OCI-LY7 (cell line): ENCODE data around the gene SBNO1. TPM values are rescaled to one million over a fixed set of nuclear protein-coding genes. Genes with fewer than 3 reads are reported as not detected.

Source experiments
- BruUV-seq: library from RNA; stranded (reverse); fragments of 400-500 nt; replicated peaks from 2 replicates; lab custom pipeline; 2021; lab: Mats Ljungman, UMichigan
- CTCF ChIA-PET: fragments of 300-600 bp; sonication (Branson Sonifier 250); formaldehyde crosslinking; loops from one replicate; lab custom pipeline; 2022; ENCODE audit warnings: antibody characterized with exemption; ENCODE audit not compliant: unreplicated experiment; lab: Charles Lee
- POLR2A ChIA-PET: fragments of 300-600 bp; sonication (Branson Sonifier 250); formaldehyde crosslinking; loops from one replicate; lab custom pipeline; 2022; ENCODE audit warnings: antibody characterized with exemption; lab: Charles Lee
- DNase-seq: peaks from one replicate; pipeline ENCODE4 v3.0.0-alpha.2; 2015; ENCODE audit warnings: low spot score
- H2AFZ ChIP-seq: fragments of 200-600 bp; sonication (generic), shearing (Covaris generic); 2 replicates; pipeline ENCODE4 v1.6.1; 2014; ENCODE audit warnings: mild to moderate bottlenecking, antibody characterized with exemption, low read length, moderate library complexity
- H3K27ac ChIP-seq: fragments of 200-600 bp; sonication (generic); 2 replicates; pipeline ENCODE4 v1.5.1; 2014; ENCODE audit warnings: mixed run types, low read depth, mild to moderate bottlenecking, moderate library complexity, low read length, inconsistent platforms; ENCODE audit not compliant: poor library complexity, severe bottlenecking
- H3K36me3 ChIP-seq: fragments of 200-600 bp; sonication (generic); 2 replicates; pipeline ENCODE4 v1.6.1; 2014; ENCODE audit warnings: mild to moderate bottlenecking, antibody characterized with exemption, low read length, moderate library complexity, mixed read lengths; ENCODE audit not compliant: insufficient read depth
- H3K4me1 ChIP-seq: fragments of 200-600 bp; sonication (generic); 2 replicates; pipeline ENCODE4 v1.5.1; 2014; ENCODE audit warnings: mild to moderate bottlenecking, low read length; ENCODE audit not compliant: insufficient read depth, poor library complexity, severe bottlenecking
- H3K4me2 ChIP-seq: fragments of 200-600 bp; sonication (generic); 2 replicates; pipeline ENCODE4 v1.6.1; 2014; ENCODE audit warnings: mild to moderate bottlenecking, low read length
- H3K4me3 ChIP-seq: fragments of 200-600 bp; sonication (generic); 2 replicates; pipeline ENCODE4 v1.5.1; 2014; ENCODE audit warnings: mild to moderate bottlenecking, low read depth, low read length; ENCODE audit not compliant: poor library complexity, severe bottlenecking
- H3K79me2 ChIP-seq: fragments of 200-600 bp; sonication (generic); 2 replicates; pipeline ENCODE4 v1.6.1; 2016; ENCODE audit warnings: low read depth, mild to moderate bottlenecking, low read length, moderate library complexity, mixed read lengths; ENCODE audit not compliant: insufficient read depth
- H3K9me2 ChIP-seq: fragments of 200-600 bp; sonication (generic); 2 replicates; pipeline ENCODE4 v1.6.1; 2016; ENCODE audit warnings: mild to moderate bottlenecking, low read length, mixed read lengths; ENCODE audit not compliant: insufficient read depth
- H3K9me3 ChIP-seq: fragments of 200-600 bp; sonication (generic); 2 replicates; pipeline ENCODE4 v1.6.1; 2014; ENCODE audit warnings: mild to moderate bottlenecking, mixed run types, low read length, mixed read lengths
- H4K20me1 ChIP-seq: fragments of 200-600 bp; sonication (generic); 2 replicates; pipeline ENCODE4 v1.6.1; 2014; ENCODE audit warnings: mild to moderate bottlenecking, antibody characterized with exemption, low read length, moderate library complexity, mixed read lengths; ENCODE audit not compliant: insufficient read depth
- EZH2phosphoT487 ChIP-seq: fragments of 200-600 bp; sonication (generic); IDR thresholded peaks from 2 replicates; pipeline ENCODE4 v1.6.1; 2018; ENCODE audit warnings: low read depth, borderline replicate concordance, mild to moderate bottlenecking, mixed run types, antibody characterized with exemption, low read length, moderate library complexity, mixed read lengths
- intact Hi-C: fragments of 100-400 bp; cut with micrococcal nuclease; formaldehyde crosslinking; loops from one replicate; pipeline ENCODE4 v1.10.0; 2022; ENCODE audit not compliant: unreplicated experiment
- total RNA-seq, 2 experiments: library from RNA; depleted of rRNA in 1 of 2; stranded (reverse); fragments of >200 nt in 1 of 2; shearing (Covaris generic) in 1 of 2; gene quantifications; 2 replicates each; pipeline ENCODE4 v1.2.3, GENCODE V29; 2014 to 2022
- TF ChIP-seq, protein P1 (sequence below): fragments of 200-600 bp; sonication (generic); conservative IDR thresholded peaks from 2 replicates; pipeline ENCODE4 v1.5.1; 2014; ENCODE audit warnings: mild to moderate bottlenecking, antibody characterized with exemption, low read length, moderate library complexity, mixed read lengths

SBNO1 gene
- total RNA-seq, 2 experiments from 2014 or later: 23.7 to 57.3 TPM

DNA sequence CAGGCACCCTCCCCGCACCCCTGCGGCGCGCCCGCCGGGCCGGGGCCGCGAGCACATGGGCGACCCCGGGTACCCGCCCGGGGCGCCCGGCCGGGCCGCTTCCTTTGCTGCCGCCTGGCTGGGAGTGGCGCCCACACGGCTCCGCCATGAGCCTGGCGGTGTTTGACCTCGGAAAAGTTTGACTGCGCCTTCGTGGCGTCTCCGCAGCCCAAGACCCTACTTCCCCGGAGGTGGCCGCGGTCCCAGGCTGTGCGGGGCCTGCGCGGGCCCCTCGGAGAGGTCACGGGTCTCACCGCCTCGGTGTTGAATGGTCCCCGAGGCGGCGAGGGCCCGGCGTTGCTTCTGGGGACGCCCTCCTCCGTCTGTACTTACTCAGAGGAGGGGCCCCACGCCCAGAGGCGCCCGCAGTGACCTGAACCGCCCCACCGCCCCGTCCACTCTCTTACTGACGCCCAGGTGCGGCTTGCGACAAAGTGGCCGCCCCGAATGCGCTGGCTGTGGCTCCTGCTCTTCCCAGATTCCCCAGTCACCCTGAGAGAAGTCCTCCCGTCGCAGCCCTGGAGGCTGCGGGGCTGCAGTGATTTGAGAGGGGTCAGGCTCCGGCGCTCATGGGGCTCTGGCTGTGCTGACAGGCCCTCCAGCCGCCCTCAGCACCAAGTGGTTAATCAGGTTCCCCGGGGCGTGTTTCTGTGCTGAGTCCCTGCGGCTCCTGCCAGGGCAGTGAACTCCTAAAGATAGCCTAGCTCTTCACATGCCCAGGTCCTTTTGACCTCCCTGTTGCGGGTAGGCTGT lies 25.1 kb upstream of the SBNO1 start:
- peak overlapping the region; percentile 49; the same call in 1 of the 2 replicates for H2AFZ ChIP-seq
- peak; percentile 43 for DNase-seq
- H3K79me2 ChIP-seq: peaks cover 46% of the 10 kb centered on the region
- peak overlapping the region; percentile 50 for H3K27ac ChIP-seq
- intact Hi-C loops: loop anchor here (1.0 to 5.0 kb wide), 4 partner anchors 24 to 193 kb away; partner anchors contain the start of genes SNRNP35 and TMED2
- H3K4me3 ChIP-seq: peak overlapping the region; percentile 90
- BruUV-seq: no TSS peak
- no peaks in the 10 kb centered on the region for H4K20me1 ChIP-seq
- H3K9me2 ChIP-seq: no peaks in the 10 kb centered on the region
- H3K36me3 ChIP-seq: peaks cover 52% of the 10 kb centered on the region
- H3K4me2 ChIP-seq: peak overlapping the region; percentile 79
- H3K9me3 ChIP-seq: no peaks in the 10 kb centered on the region
- ChIA-PET CTCF (interaction anchor here (0.5 kb wide), 1 partner anchor 13 kb away, joined by 5 read pairs; no protein-coding TSS in a partner anchor), POLR2A (no interaction called here)
- no peak for TF ChIP-seq EZH2phosphoT487
- TF ChIP-seq, protein P1, sequence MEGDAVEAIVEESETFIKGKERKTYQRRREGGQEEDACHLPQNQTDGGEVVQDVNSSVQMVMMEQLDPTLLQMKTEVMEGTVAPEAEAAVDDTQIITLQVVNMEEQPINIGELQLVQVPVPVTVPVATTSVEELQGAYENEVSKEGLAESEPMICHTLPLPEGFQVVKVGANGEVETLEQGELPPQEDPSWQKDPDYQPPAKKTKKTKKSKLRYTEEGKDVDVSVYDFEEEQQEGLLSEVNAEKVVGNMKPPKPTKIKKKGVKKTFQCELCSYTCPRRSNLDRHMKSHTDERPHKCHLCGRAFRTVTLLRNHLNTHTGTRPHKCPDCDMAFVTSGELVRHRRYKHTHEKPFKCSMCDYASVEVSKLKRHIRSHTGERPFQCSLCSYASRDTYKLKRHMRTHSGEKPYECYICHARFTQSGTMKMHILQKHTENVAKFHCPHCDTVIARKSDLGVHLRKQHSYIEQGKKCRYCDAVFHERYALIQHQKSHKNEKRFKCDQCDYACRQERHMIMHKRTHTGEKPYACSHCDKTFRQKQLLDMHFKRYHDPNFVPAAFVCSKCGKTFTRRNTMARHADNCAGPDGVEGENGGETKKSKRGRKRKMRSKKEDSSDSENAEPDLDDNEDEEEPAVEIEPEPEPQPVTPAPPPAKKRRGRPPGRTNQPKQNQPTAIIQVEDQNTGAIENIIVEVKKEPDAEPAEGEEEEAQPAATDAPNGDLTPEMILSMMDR: no peak
- peaks cover 44% of the 10 kb centered on the region for H3K4me1 ChIP-seq

DNA sequence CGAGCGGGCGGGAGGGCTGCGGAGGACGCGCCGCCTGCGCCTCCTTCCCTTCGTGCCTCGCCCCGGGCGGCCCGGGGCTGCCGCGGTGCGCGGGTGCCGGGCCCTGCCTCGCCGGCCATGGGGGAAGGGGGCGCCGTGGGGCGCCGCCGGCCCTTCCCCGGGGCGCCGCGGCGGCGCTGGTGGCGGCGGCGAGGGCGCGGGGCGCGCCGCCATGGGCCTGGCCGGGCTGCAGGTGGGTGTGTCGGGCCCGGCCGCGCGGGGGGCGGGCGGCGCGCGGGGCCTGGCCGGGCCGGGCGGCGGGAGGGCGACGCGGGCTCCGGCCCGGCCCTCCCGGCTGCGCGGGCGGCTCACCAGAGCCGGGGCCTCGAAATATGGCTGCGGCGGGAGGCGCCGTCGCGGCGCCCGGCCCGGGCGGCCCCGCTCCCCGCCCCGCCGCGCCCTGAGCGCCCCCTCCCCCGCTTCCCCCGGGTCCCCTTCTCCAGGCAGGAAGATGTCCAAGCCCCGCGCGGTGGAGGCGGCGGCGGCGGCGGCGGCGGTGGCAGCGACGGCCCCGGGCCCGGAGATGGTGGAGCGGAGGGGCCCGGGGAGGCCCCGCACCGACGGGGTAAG lies 24.4 kb upstream of the SBNO1 start:
- intact Hi-C loops: loop anchor here (1.0 to 5.0 kb wide), 4 partner anchors 24 to 193 kb away; partner anchors contain the start of genes SNRNP35 and TMED2
- Histone ChIP-seq H3K9me3 (no peaks in the 10 kb centered on the region), H3K36me3 (peaks cover 45% of the 10 kb centered on the region), H3K27ac (peak overlapping the region; percentile 50), H3K4me3 (peak overlapping the region; percentile 90), H3K4me2 (peak overlapping the region; percentile 79), H4K20me1 (no peaks in the 10 kb centered on the region), H3K79me2 (peaks cover 53% of the 10 kb centered on the region), H3K4me1 (peaks cover 45% of the 10 kb centered on the region), H3K9me2 (no peaks in the 10 kb centered on the region), H2AFZ (no peak overlapping the region)
- TF ChIP-seq EZH2phosphoT487: no peak
- TF ChIP-seq, protein P1: no peak
- DNase-seq: no peak
- ChIA-PET CTCF (no interaction called here), POLR2A (interaction anchor here (0.5 kb wide), 1 partner anchor 106 kb away, joined by 3 read pairs; no protein-coding TSS in a partner anchor)
- no TSS peak for BruUV-seq
